HFF-Myc (cell line): Measurements from ENCODE around the gene EXOC4.
A peak's percentile ranks its signal among the peaks of the same experiment; 100 is the strongest.
"Not testable (repeated sequence)": the region's sequence is repeated elsewhere in the genome, so short reads cannot be mapped to it uniquely, and the experiment has no call there.

Source experiments
- DNase-seq: peaks from one replicate; pipeline ENCODE4 v3.0.0-alpha.2; 2011; ENCODE audit warnings: low read depth; ENCODE audit errors: extremely low read depth
- H3K4me3 ChIP-seq: replicated peaks from 2 replicates; pipeline ENCODE4 v1.5.1; 2011; ENCODE audit warnings: low read depth, mild to moderate bottlenecking, control low read depth, low read length
- TF ChIP-seq, protein P1 (sequence below): IDR thresholded peaks from 2 replicates; pipeline ENCODE4 v1.5.1; 2012; ENCODE audit warnings: mild to moderate bottlenecking, low read depth, low read length, control low read depth; ENCODE audit errors: missing control alignments

The EXOC4 gene

DNA sequence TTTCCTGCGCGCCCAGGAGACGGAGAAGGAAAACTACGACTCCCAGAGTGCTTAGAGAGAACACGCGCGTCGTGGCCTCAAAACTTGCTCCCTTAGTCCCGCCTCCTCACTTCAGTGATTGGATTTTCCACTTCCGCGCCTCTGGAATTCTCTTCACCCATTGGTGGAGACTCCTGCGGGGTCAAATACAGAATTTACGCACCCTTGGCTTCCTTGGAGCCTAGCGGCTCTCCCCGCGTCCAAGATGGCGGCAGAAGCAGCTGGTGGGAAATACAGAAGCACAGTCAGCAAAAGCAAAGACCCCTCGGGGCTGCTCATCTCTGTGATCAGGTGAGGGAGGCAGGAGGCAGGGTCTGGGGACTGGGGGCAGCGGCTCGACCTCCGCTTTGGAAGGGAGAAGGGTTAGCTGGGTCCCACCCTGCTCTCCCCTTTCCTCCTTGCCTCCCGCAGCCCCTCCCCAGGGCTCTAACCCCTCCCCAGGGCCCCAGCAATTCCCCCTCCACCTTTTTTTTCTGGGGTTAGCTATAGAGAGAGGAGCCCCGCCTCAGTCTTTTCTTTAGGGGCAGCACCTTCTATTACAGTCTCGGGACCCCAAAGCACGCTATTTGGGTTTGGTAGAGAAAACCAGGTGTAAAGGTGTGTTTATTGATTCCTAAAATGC lies at the start of gene EXOC4:
EXOC4 (plus strand) TSS at position 221 of the 661 bp plus-strand sequence.
- DNase-seq: peak; percentile 96
- peak within 1 kb of the TSS; percentile 87 for H3K4me3 ChIP-seq
- TF ChIP-seq, protein P1, sequence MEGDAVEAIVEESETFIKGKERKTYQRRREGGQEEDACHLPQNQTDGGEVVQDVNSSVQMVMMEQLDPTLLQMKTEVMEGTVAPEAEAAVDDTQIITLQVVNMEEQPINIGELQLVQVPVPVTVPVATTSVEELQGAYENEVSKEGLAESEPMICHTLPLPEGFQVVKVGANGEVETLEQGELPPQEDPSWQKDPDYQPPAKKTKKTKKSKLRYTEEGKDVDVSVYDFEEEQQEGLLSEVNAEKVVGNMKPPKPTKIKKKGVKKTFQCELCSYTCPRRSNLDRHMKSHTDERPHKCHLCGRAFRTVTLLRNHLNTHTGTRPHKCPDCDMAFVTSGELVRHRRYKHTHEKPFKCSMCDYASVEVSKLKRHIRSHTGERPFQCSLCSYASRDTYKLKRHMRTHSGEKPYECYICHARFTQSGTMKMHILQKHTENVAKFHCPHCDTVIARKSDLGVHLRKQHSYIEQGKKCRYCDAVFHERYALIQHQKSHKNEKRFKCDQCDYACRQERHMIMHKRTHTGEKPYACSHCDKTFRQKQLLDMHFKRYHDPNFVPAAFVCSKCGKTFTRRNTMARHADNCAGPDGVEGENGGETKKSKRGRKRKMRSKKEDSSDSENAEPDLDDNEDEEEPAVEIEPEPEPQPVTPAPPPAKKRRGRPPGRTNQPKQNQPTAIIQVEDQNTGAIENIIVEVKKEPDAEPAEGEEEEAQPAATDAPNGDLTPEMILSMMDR: no peak

DNA sequence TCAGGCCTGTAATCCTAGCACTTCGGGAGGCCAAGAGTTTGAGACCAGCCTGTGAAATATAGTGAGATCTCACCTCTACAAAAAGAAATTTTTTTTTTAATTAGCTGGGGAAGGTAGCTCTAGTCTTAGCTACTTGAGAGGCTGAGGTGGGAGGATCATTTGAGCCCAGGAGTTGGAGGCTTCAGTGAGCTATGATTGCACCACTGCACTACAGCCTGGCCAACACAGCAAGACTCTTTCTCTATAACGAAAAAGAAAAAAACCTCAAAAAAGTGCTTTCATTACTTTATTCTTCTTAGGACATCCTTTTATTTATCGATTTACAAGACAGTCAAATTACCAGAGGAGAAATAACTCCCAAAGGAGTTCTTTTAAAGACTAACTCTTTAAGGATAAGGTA lies 49.4 kb upstream of the EXOC4 start:
- no peak overlapping the region for H3K4me3 ChIP-seq
- DNase-seq: no peak
- TF ChIP-seq, protein P1: no peak

DNA sequence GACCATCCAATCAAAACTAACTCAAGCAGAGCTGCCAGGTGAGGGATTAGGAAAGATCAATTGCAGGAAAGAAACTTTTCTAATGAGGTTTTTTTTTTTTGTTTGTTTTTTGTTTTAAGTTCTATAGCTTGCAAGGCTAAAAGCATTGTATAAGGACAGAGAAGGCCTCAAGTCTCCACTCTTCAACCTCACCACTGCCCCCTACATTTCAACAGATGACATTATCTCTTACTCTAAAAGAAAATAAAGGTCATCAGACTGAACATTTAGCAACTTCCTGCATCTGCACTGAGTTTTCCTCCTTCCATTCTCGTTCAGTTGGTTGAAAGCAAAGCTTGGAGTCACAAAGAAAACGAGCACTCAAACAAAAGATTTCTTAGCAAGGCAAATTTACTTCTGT lies 45.2 kb upstream of the EXOC4 start:
- H3K4me3 ChIP-seq: no peak overlapping the region
- TF ChIP-seq, protein P1: peak; percentile 27
- no peak for DNase-seq

DNA sequence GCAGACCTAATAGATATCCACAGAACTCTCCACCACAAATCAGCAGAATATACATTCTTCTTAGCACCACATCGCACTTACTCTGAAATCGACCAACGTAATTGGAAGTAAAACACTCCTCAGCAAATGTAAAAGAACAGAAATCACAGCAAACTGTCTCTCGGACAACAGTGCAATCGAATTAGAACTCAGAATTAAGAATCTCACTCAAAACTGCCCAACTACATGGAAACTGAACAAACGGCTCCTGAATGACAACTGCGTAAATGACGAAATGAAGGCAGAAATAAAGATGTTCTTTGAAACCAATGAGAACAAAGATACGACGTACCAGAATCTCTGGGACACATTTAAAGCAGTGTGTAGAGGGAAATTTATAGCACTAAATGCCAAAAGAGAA lies 42.1 kb upstream of the EXOC4 start:
- not testable (repeated sequence) for DNase-seq, H3K4me3 ChIP-seq

DNA sequence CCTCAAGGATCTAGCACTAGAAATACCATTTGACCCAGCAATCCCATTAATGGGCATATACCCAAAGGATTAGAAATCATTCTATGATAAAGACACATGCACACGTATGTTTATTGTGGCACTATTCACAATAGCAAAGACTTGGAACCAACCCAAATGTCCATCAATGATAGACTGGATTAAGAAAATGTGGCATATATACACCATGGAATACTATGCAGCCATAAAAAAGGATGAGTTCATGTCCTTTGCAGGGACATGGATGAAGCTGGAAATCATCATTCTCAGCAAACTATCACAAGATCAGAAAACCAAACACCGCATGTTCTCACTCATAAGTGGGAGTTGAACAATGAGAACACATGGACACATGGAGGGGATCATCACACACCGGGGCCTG lies 39.1 kb upstream of the EXOC4 start:
- H3K4me3 ChIP-seq, DNase-seq: not testable (repeated sequence)

DNA sequence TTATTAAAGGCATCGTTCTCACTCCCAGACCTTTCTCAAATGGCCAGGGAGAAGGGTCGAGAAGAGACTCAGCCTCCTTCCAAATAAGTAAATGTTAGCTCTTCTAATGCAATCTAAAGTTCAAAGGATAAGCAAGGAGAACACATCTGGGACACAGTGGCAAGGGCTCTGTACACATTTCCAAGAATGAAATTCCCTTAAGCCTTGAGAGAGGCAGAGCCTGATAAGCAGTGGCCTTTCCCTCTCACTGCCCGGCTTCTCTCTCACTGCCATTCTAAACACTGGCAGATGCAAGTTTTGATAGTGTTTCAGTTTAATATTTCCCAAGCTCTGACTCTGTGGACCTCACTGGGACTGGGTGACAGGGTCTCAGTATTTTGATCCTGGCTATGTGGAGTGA lies 35.1 kb upstream of the EXOC4 start:
- TF ChIP-seq, protein P1: no peak
- DNase-seq: no peak
- H3K4me3 ChIP-seq: no peak overlapping the region

DNA sequence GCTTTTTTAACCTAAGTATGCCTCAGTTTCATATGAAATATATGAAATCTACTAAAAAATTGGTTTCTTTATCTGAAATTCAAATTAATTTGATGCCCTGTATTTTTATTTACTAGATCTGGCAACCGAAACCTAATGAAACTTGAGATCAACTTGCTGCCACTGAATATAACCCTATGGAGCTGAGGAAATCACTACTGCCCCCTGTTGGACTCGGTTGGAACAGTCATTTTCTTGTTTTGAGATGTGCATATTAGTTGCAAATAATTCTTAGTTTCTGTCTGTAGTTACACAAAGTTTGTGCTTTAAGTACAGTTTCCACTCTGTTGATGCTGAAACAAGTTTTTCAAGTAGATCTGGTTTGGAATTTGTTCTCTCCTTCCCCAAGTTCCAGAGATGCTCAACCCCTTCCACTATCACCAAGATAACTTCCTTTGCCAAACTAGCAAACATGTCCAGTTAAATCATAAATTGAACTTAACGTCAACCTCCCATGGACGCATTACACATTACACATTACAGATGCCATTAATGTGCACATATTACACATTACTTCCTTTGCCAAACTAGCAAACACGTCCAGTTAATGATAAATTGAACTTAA lies 22.2 kb upstream of the EXOC4 start:
- TF ChIP-seq, protein P1: peak; percentile 73
- no peak overlapping the region for H3K4me3 ChIP-seq
- DNase-seq: peak; percentile 52

DNA sequence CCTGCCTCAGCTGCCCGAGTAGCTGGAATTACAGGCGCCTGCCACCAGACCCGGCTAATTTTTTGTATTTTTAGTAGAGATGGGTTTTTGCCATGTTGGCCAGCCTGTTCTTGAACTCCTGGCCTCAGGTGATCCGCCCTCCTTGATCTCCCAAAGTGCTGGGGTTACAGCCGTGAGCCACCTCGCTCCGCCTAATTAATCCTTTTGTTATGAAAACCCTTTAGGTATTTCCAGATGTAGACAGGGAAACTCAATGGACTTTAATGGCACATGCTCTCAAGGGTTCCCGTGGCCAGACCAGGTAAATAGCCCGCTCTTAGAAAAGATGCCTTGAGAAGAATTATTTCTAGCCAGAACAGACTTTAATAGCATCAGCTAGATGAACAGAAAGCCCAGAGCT lies 19.7 kb upstream of the EXOC4 start:
- TF ChIP-seq, protein P1: no peak
- H3K4me3 ChIP-seq: no peak overlapping the region
- DNase-seq: no peak
